HG03342 (cell line): ENCODE results near the gene BMPR2.
"Not testable (repeated sequence)": the region's sequence is repeated elsewhere in the genome, so short reads cannot be mapped to it uniquely, and the experiment has no call there.

Source experiments
- ATAC-seq: cut with Tn5 transposase; IDR thresholded peaks from one replicate; pipeline ENCODE4 v1.9.1; 2021; ENCODE audit warnings: mild to moderate bottlenecking, moderate library complexity; ENCODE audit not compliant: unreplicated experiment

BMPR2 gene

DNA sequence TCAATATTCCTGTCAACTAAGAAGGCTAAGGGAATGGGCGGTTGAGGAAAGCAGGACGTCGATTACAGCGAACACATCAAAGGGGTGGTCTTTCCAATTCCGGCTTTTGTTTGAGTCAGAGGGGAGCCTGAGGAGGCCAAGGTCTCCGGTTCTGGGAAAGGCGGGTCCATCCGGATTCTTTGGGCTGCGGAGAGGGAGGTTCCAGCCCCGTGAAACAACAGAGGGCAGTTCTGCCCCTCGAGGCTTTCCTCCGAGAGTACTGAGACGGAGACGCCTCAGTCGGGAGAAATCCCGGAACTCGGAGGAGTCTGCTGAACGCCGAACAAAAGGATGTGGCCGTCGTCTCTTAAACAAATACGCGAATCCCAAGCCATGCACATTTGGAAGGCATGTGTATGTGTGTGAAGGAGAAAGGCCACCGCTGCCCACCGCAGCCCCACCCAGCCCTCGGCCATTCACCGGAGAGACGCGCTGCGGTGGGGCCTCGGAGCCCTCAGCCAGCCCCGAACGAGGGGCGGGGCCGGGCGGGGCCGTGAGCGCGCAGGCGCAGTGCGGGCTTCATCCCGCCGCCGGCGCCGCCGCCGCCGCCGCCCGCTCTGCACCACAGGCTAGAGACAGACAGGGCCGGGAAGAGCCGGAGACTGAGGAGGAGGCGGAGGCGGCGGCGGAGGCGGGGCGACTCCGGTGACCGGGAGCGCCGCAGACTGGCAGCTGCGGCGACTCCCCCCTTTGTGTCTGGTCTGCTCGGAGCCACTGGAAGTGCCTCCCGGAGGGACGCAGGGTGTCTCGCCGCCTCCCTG, at the start of gene BMPR2:
Gene BMPR2, plus strand, starts transcription at position 719 of the 800 bp plus-strand sequence. CDS start 1,148 bp downstream, outside the sequence.
- ATAC-seq, result peak; percentile 65

DNA sequence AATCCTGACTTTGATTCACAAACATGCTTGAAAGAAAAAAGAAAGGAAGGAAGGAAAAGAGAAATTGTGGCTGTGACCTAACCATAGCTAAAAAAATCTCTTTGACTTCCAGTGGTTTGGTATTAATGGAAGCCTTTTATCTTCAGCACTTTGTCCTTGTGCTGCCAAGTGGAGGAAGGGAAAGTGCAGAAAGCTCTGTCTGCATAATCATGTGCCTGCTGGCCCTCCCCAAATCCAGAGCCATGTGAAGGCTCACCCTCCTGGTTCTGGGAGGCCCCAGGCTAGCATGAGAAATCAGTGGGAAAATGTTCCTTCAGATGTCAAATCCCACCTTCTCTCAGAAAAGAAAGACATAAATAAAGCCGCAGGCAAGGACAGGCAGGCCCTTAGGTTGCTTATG, 48.3 kb upstream of the BMPR2 start:
- ATAC-seq, result no peak

DNA sequence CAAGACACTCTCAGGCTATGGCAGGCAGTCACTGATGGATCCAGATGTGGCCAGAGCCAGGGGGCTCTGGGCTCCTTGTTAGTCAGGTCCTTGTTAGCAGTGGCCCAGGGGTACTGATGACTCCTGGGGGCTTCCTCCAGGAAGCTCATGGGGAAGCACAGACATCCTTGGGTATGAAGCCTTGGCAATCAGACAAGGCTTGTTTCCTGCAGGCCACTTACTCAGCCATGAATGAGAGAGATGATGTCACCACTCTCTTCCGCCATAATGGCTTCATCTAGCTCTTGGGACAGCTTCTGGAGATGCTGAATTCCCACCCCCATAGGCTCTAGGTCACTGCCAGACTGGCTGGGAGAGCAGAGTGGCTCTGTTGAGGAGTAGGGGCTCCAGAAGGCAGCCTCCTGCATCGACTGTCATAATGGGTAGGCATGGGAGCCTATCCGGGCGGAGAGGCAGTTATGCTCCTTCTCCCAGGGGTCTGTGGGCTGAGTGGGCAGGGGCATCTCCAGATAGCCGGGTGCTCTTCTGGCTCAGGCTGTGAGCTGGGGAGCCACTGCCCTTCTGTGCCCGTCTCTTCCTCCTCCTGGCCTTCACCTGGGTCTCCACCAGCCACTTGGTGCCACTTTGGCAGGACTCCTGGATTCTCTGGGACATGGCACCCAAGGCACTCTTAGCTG, 40.2 kb upstream of the BMPR2 start:
- no peak for ATAC-seq

DNA sequence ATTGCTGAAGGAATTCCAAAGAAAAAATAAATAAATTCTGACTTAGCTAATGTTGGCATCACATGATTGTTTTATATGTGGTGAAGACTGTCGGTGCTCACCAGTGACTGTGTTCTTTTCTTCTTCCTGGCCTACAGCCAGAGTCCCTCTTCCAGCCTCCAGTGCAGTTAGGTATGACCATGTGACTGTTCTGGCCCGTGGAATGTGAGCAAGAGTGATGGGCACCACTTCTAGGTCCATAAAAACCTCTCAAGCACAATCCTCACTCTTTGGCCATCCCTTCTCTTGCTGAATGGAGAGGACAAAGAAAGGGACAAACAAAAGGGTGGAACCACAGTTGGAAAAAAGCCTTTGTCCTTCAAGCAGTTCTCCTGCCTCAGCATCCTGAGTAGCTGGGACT, 39.0 kb upstream of the BMPR2 start:
- no peak for ATAC-seq

DNA sequence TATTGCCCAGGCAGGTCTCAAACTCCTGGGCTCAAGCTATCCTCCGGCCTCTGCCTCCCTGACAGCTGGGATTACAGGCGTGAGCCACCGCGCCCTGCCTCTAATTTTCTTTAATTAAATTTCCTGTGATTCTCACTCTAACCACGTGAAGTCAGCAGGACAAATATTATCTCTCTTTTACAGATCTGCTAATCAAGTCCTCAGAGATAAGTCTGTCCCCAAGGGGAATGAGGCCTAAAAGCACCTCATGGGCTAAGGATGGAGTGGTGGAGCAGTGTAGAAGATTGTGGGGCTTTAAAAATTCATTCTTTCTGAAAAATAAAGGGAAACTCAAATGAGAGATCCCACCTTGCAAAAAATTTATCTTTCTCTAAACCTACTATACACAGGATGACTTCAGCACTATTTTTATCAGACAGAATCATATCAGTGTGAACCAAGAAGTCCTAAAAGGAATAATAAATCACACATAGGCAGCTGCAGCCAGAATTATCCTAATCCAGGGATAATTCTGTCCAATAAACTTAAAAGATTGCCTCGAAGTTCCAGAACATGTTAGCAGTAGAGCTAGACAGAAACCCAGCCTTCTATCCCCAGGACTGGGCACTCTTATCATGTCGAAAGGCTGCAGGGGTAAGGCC, 38.3 kb upstream of the BMPR2 start:
- ATAC-seq, result no peak

DNA sequence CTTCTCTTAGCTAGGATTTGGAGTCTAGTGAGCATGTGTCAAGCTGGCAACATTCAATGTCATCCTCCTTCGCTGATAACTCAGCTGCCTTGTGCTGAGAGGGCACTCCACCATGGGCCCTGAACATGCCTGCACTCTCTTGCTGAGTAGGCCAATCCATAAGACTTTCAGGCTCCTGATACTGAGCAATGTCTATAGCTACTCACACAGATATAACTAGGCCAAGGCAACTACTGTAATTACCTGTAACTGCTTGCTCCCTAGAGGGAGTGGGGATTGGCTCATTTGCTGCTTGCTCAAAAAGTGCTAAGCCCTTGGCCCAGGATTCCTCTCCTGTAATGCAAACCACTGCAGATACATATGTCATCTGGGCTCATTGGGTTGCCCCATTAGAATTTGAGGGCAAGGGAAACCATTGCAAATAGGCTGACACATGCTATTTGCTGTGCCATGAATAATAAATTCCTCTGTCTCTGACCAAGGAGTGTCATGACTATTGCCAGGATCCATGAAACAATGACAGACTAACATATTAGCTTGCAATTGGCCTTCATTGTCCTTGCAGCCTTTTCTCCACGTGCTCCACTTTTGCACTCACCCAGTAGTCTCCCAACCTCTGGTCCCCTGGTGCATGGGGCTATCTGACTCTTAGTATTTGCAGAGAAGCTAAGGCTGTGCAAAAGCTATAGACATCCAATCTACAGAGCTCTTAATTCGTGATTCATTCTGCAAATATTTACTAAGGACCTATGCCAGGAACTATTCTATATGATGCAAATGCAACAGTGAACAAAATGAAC, 36.9 kb upstream of the BMPR2 start:
- no peak for ATAC-seq

DNA sequence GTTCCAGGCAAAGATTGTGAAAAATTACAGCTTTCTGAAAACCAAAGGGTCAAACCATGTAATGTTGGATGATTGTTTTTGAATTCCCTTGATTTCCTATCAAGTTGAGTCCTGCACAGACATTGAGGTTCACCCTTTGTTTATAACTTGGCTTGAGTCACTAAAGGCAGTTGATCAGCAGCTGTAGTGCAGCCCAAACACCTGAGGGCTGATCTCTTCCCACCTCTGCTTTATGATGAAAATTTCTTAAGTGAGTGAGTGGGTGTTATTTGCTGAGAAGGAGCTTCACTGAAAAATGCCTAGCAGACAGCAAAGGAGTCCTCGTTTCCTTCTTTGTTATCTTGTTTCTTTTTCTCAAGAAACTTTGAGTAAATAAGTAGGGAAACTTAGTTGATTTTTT, 31.9 kb upstream of the BMPR2 start:
- ATAC-seq, result no peak

DNA sequence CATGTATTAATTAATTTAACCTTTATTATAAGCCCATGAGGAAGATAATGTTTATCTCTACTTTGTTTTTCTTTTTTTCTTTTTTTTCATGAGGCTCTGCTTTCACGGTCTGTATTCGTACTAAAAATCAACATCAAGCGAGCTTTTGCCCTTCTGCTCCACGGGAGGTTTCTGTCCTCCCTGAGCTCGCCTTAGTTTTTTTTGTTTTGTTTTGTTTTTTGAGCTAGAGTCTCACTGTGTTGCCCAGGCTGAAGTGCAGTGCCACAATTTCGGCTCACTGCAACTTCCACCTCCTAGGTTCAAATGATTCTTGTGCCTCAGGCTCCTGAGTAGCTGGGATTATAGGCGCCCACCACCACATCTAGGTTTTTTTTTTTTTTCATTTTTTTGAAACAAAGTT, 29.9 kb upstream of the BMPR2 start:
- ATAC-seq, result no peak

DNA sequence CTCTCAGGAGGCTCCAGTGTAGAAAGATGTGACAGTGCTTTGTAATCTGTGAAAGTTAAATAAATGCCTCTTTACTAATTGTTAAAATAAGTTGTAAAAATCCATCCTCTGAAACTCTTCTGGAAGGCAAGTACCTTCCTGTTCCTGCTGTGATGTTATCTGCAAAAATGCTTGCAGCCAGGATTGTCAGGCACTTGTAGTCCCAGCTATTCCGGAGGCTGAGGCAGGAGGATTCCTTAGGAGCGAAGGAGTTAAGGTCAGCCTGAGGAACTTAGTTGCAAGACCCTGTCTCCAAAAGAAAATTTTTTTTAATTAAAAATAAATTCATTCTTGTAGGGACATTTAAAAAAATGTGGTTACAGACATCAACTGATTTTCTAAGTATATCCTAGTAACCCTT, 22.7 kb upstream of the BMPR2 start:
- ATAC-seq, result no peak

DNA sequence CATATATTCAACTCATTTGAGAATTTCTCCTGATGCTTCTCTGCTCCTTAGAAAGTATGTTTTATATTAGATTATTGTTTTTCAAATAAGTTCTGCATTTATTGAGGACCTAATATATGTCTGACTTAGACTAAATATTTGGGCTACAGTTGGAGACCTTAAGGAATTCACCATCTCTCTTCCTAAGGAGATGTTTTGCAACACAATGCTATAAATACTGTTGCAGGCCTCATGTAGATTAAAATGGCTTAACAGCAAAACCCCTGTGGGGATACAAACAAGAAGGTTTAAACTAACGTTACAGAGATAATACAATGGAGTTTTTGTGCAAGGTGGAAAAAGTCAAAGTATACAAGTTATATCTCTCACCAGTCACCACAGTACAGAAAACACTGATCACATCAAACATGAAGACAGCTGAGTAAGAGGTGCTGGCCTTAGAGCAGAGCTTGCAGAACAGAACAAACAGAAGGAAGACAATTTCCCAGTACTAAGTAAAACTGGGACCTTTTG, 20.1 kb upstream of the BMPR2 start:
- no peak for ATAC-seq

DNA sequence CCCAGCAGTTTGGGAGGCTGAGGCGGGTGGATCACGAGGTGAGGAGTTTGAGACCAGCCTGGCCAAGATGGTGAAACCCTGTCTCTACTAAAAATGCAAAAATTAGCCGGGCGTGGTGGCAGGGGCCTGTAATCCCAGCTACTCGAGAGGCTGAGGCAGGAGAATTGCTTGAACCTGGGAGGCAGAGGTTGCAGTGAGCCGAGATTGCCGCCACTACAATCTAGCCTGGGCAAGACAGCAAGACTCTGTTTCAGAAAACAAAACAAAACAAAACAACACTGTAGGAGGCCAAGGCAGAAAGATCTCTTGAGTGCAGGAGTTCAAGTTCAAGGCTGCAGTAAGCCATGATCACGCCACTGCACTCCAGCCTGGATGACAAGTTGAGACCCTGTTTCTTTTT, 17.2 kb upstream of the BMPR2 start:
- ATAC-seq, result not testable (repeated sequence)

DNA sequence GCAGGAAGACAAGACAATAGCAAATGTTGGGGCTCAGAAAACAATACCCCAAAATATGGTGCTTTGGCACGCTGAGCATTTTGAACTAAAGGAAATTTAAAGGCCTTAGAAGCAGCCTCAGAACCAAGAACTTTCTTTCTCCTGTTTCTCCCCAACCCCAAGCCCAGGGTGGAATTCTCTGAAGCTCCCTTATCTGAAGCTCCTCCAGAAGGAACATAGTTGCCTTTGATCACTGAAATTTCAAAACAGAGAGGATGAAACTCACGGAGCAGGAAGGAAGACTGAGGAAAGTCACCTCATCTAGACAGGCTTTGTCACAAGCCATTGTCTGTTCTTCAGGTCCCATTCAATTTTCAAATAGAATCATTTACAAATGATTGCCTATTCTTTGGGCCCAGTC, 15.5 kb upstream of the BMPR2 start:
- no peak for ATAC-seq

DNA sequence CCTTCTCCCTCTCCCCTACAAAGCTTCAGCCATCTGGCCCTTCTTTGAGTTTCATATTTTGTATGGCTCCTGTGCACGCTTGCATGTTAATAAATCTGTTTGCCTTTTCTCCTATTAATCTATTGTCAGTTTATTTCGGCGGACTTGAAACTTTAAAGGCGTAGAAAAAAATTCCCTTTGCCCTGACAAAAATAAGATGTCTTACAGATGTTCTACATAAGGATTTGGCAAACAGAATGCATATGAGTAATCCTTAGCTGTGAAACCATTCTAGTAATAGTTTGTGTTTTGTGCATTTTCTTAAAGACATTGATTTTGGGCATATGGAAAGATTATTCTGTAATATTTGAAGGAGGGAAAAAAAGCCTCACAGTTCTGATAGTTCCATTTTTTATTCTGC, 15.0 kb upstream of the BMPR2 start:
- no peak for ATAC-seq

DNA sequence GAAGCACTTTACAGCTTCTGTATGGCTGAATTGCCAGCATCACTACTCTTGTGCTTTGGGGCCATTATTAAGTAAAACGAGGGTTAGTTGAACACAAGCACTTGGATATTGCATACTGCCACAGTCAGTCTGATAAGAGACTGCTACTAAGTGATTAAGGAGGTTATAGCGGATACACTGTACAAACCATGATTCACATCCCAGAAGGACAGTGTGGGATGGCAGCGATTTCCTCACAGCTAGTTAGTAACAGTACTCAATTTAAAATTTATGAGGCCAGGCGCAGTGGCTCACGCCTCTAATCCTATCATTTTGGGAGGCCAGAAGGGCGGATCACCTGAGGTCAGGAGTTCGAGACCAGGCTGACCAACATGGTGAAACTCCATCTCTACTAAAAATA, 2.6 kb upstream of the BMPR2 start:
- no peak for ATAC-seq

DNA sequence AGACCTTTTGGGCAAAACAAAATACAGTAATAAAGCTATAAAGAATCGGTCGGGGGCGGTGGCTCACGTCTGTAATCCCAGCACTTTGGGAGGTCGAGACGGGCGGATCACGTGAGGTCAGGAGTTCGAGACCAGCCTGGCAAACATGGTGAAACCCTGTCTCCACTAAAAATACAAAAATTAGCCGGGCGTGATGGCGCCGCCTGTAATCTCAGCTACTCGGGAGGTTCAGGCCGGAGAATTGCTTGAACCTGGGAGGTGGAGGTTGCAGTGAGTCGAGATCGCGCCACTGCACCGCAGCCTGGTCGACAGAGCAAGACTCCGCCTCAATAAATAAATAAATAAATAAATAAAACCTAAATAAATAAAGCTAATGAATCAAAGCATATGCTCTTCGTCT, 1.7 kb upstream of the BMPR2 start:
- ATAC-seq, result not testable (repeated sequence)

DNA sequence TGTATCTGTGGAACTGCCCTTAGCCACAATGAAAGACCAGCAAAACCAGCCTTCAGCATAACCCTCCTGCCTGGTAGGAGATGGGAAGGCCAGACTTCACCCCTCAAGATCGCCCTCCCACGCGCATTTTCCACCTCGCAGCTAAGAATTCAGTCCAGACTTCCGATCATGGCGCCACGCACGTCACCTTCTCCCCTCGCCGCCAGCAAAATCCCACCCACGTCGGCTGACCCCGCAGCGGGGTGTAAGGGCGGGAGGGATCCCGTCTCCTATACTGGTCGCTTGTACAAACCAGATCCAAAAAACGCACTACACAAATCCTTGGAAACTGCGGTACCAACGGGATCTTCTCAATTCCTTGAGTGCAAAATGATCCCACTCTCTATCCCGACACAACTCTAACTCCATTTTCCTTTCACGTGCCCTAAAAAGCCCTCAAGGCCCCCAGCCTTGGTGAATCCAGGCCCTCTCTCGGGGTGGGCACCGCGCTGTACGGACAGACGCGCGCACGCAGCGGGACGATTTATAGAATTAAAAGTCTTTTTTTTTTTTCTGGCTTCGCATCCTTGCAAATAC, 1.0 kb upstream of the BMPR2 start:
- no peak for ATAC-seq

DNA sequence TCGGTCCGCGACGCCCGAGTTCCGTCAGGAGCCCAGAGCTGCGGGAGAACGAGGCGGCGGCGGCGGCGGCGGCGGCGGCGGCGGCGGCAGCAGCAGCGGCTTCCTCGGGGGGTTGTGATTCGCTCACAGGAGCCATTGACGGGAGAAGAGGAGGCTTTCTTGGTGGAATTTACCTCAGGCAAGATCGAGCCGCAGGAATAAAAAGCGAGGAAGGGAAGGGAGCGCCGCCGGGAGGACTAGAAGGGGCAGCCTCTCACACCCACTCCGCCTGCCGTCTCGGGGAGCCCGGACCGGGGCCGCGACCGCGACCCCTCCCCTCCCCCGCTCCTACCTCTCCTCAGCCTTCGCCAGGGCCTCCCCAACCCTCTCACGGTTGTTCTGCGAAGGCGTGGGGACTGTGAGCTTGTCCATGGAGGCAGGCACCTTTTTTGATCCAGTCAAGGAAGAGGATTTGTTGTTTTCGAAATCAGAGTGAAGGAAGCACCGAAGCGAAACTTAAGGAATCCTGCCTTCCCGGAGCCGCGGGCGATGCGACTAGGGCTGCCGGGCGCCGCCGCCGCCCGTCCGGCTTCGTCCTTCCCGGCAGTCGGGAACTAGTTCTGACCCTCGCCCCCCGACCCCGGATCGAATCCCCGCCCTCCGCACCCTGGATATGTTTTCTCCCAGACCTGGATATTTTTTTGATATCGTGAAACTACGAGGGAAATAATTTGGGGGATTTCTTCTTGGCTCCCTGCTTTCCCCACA, 506 bp downstream of the BMPR2 start:
- ATAC-seq, result peak; percentile 19

DNA sequence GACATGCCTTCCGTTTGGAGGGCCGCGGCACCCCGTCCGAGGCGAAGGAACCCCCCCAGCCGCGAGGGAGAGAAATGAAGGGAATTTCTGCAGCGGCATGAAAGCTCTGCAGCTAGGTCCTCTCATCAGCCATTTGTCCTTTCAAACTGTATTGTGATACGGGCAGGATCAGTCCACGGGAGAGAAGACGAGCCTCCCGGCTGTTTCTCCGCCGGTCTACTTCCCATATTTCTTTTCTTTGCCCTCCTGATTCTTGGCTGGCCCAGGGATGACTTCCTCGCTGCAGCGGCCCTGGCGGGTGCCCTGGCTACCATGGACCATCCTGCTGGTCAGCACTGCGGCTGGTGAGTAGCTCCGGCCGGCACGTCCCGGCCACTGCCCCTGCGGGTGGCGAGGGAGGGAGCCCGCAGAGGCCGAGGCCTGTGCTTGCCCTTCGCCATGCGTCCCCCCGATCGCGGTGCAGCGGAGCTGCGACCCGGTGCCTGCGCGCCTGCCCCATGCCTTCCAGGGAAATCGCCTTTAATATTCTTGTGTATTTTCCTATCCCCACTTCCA, 1.2 kb downstream of the BMPR2 start:
- ATAC-seq, result no peak

DNA sequence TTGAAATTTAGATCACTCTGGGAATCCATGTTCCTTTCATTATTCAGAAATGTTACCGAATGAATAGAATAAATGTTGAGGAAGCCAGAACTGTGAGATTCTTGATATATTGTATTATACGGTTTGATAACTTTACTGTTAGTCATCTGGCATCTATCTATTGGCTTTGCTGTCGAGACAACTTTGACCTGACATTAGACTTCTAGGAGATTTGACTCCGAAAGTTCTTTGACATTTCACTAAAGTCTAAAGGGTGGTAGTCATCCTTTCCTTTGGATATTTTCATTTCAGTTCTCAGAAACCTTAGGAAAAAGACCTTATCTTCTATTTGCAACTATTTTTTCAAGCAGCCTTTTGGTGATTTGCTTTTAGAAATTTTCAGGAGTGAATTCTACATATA, 1.9 kb downstream of the BMPR2 start:
- no peak for ATAC-seq
